Measurements from ENCODE around the gene FOXO3.

DNA sequence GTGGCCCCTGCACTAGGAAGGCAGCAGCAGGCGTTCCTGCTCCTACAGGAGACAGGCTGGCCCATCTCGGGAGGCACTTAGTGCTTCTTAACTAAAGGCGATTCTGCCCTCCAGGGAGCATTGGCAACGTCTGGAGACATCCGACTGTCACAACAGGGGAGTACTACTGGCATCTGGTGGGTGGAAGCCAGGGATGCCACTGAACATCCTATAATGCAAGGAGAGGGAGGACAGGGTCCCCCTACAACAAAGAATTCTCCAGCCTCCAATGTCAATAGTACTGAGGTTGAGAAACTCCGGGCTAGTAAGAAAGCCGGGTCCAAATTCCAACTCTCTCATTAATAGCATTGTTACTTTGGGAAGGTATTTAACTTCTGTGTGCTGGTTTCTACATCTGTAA, 168.1 kb downstream of the FOXO3 start:
- TF ChIP-seq, protein P1, sequence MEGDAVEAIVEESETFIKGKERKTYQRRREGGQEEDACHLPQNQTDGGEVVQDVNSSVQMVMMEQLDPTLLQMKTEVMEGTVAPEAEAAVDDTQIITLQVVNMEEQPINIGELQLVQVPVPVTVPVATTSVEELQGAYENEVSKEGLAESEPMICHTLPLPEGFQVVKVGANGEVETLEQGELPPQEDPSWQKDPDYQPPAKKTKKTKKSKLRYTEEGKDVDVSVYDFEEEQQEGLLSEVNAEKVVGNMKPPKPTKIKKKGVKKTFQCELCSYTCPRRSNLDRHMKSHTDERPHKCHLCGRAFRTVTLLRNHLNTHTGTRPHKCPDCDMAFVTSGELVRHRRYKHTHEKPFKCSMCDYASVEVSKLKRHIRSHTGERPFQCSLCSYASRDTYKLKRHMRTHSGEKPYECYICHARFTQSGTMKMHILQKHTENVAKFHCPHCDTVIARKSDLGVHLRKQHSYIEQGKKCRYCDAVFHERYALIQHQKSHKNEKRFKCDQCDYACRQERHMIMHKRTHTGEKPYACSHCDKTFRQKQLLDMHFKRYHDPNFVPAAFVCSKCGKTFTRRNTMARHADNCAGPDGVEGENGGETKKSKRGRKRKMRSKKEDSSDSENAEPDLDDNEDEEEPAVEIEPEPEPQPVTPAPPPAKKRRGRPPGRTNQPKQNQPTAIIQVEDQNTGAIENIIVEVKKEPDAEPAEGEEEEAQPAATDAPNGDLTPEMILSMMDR (IDR thresholded peaks at IDR 0.05): no peak
- no peak for TF ChIP-seq POLR2A (IDR thresholded peaks at IDR 0.05)
- no peak for TF ChIP-seq POLR2AphosphoS5 (IDR thresholded peaks at IDR 0.05)

All from prostate gland (tissue), 2 donors.